Activated T-cell treated with anti-CD3 and anti-CD28 coated beads for 4 hours (primary cell): ENCODE measurements around the gene LRRC8D.
"Not testable (repeated sequence)": the region's sequence is repeated elsewhere in the genome, so short reads cannot be mapped to it uniquely, and the experiment has no call there.

Source experiments
- DNase-seq: peaks from one replicate; pipeline ENCODE4 v3.0.0-alpha.2; 2020

Gene LRRC8D

GRCh38 chr1:89965193-89965768 is 144.4 kb downstream of the LRRC8D start:
- no peak for DNase-seq

GRCh38 chr1:89966656-89967055 is 145.8 kb downstream of the LRRC8D start:
- DNase-seq: no peak

- no peak for DNase-seq
Measured at GRCh38 chr1:89971600-89971999, 150.8 kb downstream of the LRRC8D start.

DNA sequence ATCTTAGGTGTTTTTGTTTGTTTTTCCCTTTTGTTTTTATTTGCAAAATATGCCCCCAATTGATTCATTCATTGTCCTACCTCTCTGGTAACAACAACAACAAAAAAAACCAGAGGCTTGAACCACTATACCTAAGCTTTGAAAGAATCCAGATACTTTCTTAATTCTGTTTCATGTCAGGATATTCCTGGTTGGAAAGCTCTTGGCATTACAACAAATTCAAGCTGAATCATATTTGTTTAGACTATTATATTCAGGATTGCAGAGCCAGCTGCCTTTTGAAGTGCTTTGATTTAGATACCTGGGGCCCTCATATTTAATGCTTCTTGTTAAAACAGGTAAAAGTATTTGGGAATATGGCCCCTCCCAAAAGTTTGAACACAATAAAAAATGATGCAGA is 151.2 kb downstream of the LRRC8D start:
- no peak for DNase-seq

DNA sequence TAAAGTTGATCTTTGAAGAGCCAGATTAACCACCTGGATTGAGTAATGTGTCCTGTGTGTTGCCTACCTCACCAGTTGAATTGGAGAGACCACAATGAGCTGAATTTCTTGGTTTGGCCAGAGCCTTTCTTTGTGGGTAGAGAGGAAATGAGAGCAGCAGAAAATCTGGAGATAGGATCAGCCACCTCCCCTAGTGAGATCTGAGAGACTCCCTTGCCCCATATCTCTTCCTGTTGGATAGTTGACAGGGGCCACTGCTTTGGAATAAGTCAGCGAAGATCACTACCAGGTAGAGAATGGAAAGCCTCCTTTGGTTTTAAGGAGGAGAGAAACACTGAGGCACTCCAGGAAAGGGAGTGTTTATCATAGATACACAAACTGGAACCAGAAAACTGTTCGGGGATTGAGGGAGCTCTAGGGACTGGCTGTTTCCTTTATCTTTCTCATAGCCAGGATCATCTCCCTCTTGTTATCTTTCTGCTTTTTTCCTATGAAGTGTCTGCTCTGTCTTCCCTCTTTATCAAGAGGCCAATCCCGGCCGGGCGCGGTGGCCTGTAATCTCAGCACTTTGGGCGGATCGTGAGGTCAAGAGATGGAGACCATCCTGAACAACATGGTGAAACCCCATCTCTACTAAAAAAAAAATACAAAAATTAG is 152.8 kb downstream of the LRRC8D start:
- no peak for DNase-seq

- DNase-seq: no peak
Measured at GRCh38 chr1:89974256-89974655, 153.4 kb downstream of the LRRC8D start.

GRCh38 chr1:89974696-89975470 is 154.1 kb downstream of the LRRC8D start:
- DNase-seq: no peak

GRCh38 chr1:89975540-89976125 is 154.8 kb downstream of the LRRC8D start:
- DNase-seq: no peak

DNA sequence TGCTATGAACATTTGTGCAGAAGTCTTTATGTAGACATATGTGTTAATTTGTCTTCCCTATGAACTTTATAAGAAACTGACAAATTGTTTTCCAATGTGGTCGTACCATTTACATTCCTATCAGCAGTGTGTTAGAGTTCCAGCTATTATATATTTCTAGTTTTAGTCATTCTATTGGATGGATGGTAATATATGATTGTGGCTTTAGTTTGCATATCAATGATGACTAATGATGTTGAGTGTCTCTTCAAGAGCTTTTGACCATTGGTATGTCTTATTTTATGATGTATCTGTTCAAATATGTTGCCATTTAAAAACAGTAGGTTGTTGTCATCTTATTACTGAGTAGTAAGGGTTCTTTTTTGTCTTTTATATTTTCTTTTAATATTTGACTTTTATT is 157.9 kb downstream of the LRRC8D start:
- DNase-seq: no peak

DNA sequence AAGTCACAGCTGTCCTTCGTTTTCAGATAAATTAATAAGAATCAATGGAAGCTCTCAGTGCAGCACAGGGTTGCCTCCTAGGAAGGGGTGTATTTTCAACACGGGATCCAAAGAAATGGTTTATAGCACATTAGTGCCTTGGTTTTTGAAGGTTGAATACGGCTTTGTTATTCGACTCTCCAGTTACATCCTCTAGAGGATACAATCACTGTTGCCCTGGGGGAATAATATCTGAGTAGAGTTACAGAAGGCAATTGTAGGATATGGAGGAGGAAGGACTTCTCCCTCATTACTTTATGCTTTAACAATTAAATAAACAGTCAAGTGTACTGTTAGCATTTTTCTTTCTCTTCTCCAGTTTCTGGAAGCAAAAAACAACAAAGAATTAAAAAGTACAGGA is 159.8 kb downstream of the LRRC8D start:
- DNase-seq: no peak

GRCh38 chr1:89982846-89983245 is 162.0 kb downstream of the LRRC8D start:
- DNase-seq: not testable (repeated sequence)

GRCh38 chr1:89984564-89985116 is 163.8 kb downstream of the LRRC8D start:
- DNase-seq: not testable (repeated sequence)

DNA sequence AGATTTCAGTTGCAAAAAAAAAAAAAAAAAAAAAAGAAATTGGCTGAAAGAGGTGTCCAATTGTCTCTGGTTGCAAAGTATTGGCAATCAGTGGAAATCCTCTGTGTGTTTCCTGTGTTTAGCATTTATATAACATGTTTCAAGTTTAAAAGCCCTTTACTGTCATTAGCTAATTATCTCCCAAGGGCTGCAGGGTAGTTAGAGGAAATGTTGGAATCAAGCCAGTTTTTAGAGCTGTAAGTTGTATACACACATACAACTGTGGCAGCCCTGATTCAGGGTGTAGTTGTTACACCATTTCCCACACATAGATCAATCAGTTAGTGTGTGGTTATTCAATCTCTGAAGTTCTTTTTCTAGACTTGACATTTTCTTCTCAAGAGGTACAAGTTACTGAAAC is 165.2 kb downstream of the LRRC8D start:
- no peak for DNase-seq
